T-helper 17 cell (primary cell): Measurements from ENCODE around the gene KRTAP26-1. TPM values are rescaled to one million over a fixed set of nuclear protein-coding genes. Genes with fewer than 3 reads are reported as not detected.

Experiments
- ATAC-seq: fragments of 150-1000 bp; cut with Tn5 transposase; 2 replicates; pipeline ENCODE4 v1.10.0; 2021; ENCODE audit warnings: mild to moderate bottlenecking, moderate library complexity
- DNase-seq, 3 donors: peaks; one replicate each; pipeline versions ENCODE4 v3.0.0 to v3.0.0-alpha.2; 2020 to 2021
- H3K9me3 ChIP-seq: one replicate; pipeline ENCODE4 v1.7.0; 2013; ENCODE audit warnings: low read length, mild to moderate bottlenecking; ENCODE audit not compliant: control insufficient read depth, poor library complexity, severe bottlenecking
- H3K27ac Mint-ChIP-seq: one replicate; pipeline ENCODE4 v1.8.0; 2022; ENCODE audit warnings: mild to moderate bottlenecking, moderate library complexity, mixed read lengths
- H3K27me3 Mint-ChIP-seq: one replicate; pipeline ENCODE4 v1.8.0; 2022; ENCODE audit warnings: mixed read lengths
- H3K36me3 Mint-ChIP-seq: one replicate; pipeline ENCODE4 v1.8.0; 2022; ENCODE audit warnings: low read depth, mixed read lengths
- H3K4me1 Mint-ChIP-seq: one replicate; pipeline ENCODE4 v1.8.0; 2022; ENCODE audit warnings: mild to moderate bottlenecking, mixed read lengths
- H3K4me3 Mint-ChIP-seq: one replicate; pipeline ENCODE4 v1.8.0; 2022; ENCODE audit warnings: mild to moderate bottlenecking, moderate library complexity, mixed read lengths
- total RNA-seq, 4 donors: library from RNA in 2 of 4; stranded (reverse) in 2 of 4; gene quantifications; one replicate each; pipeline ENCODE4 v1.2.3 and lab custom pipeline; 2022 to 2026

Gene KRTAP26-1
- not detected for total RNA-seq
- 0 reads per million in 2 donors for total RNA-seq (lab: John Stamatoyannopoulos, UW)

DNA sequence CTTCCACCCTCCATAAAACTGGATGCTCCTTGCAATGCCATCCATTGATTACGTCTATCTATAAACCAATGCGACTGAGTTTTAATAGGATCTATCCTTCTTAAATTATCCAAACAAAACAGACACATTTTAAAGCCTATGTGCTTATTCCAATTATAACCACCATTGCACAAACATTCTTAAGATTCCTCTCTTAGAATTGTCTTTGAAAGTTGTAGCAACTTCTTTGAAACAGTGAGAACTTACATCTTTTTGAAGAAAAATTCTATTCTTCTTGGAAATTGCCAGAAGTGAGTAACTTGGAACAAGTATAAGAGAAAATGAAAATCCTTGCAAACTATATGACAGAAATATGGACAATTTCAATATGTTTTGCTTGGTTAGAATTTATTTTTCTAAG, at the start of gene KRTAP26-1:
Gene KRTAP26-1, minus strand, starts transcription at position 101 of the 400 bp plus-strand sequence. CDS start 280 bp downstream, outside the sequence.
- DNase-seq (no peak), ATAC-seq (no peak)
- peaks cover 3% of the 10 kb centered on the region for H3K9me3 ChIP-seq
- Mint-ChIP-seq H3K4me3 (no peak within 1 kb of the TSS), H3K4me1 (no peaks in the 10 kb centered on the region), H3K36me3 (no peaks in the 10 kb centered on the region), H3K27me3 (no peaks in the 10 kb centered on the region), H3K27ac (no peak within 1 kb of the TSS)

DNA sequence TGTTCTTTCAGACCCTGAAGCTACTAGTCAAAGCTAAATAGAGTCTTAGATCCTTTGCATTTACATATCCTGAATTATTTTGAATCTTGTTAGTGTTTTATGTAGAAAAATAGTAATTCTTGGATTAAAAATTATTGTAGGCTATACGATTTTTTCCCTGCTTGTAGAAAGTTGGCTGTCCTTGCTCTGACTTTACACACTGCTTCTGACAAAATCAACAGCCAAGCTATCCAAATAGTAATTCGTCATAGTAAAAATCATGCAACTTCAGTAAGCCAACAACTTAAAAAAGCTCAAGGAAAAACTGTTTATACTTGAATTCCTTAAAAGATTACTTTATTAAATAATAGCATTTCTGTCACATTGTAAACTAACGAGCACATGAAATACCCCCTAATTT, 35.8 kb upstream of the KRTAP26-1 start:
- ATAC-seq (no peak), DNase-seq (no peak)
- Mint-ChIP-seq H3K36me3 (no peaks in the 10 kb centered on the region), H3K4me3 (no peak overlapping the region), H3K27me3 (no peaks in the 10 kb centered on the region), H3K4me1 (no peaks in the 10 kb centered on the region), H3K27ac (no peak overlapping the region)
- H3K9me3 ChIP-seq, result no peaks in the 10 kb centered on the region

- Mint-ChIP-seq H3K27me3 (no peaks in the 10 kb centered on the region), H3K36me3 (no peaks in the 10 kb centered on the region), H3K27ac (no peak overlapping the region), H3K4me3 (no peak overlapping the region), H3K4me1 (no peaks in the 10 kb centered on the region)
- no peaks in the 10 kb centered on the region for H3K9me3 ChIP-seq
- DNase-seq, result no peak
- ATAC-seq, result no peak
Observed at GRCh38 chr21:30354308-30355005, 34.3 kb upstream of the KRTAP26-1 start.

GRCh38 chr21:30351534-30351933, 31.4 kb upstream of the KRTAP26-1 start:
- no peaks in the 10 kb centered on the region for H3K4me1 Mint-ChIP-seq
- H3K4me3 Mint-ChIP-seq, result no peak overlapping the region
- H3K27ac Mint-ChIP-seq, result no peak overlapping the region

DNA sequence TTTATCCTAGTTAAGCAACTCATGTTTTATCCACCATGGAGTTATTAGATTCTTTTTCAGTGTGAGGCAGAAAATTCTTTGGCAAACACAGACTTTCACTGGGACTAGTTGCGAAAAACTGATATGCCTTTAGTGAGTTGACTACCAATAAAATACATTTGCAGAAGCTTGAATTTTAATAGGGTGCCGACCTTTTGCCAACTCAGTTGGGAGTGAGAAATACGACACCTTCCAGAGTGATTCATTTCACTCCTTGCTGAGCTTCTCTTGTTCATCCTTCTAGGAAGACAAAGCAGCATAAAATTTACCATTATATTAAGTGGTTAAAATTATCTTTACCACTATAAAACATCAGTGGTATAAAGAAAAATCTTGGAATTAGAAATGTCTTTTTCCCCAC, 29.5 kb upstream of the KRTAP26-1 start:
- H3K27ac Mint-ChIP-seq, result no peak overlapping the region
- ATAC-seq, result no peak

More at GRCh38 chr21:30351534-30351933, 31.4 kb upstream of the KRTAP26-1 start:
- ATAC-seq (no peak), DNase-seq (no peak)
- H3K36me3 Mint-ChIP-seq, result no peaks in the 10 kb centered on the region
- H3K9me3 ChIP-seq, result no peaks in the 10 kb centered on the region
- H3K27me3 Mint-ChIP-seq, result no peaks in the 10 kb centered on the region

DNA sequence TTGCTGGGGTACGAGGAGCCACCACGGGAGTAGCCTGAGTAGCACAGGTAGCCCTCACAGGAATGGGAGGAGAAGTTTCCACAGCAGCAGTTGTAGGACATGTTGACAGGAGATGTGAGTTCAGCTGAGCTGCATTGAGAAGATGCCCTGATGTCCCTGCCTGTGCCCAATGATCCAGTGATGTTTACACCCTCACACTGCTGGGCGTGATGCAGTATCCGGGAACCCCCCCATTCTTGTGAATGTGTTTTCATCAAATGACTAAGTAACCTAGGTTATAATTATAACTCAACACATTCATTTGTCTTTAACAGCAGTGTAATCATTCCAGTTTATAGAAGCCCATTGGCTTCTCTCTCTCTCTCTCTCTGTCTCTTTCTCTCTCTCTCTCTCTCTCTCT, 28.4 kb upstream of the KRTAP26-1 start, which contains the start of gene KRTAP23-1:
Gene KRTAP23-1, minus strand, starts transcription at position 101 of the 400 bp plus-strand sequence. Its CDS starts 0 bp downstream, at position 101.
- Mint-ChIP-seq H3K36me3 (no peaks in the 10 kb centered on the region), H3K4me3 (no peak within 1 kb of the TSS), H3K4me1 (no peaks in the 10 kb centered on the region), H3K27ac (no peak within 1 kb of the TSS), H3K27me3 (peaks cover 13% of the 10 kb centered on the region)
- H3K9me3 ChIP-seq, result no peaks in the 10 kb centered on the region
- DNase-seq (no peak), ATAC-seq (no peak)

More for the DNA sequence above, 29.5 kb upstream of the KRTAP26-1 start:
- H3K36me3 Mint-ChIP-seq, result no peaks in the 10 kb centered on the region
- DNase-seq, result no peak
- H3K9me3 ChIP-seq, result no peaks in the 10 kb centered on the region
- H3K27me3 Mint-ChIP-seq, result peaks cover 4% of the 10 kb centered on the region
- no peak overlapping the region for H3K4me3 Mint-ChIP-seq
- H3K4me1 Mint-ChIP-seq, result no peaks in the 10 kb centered on the region

DNA sequence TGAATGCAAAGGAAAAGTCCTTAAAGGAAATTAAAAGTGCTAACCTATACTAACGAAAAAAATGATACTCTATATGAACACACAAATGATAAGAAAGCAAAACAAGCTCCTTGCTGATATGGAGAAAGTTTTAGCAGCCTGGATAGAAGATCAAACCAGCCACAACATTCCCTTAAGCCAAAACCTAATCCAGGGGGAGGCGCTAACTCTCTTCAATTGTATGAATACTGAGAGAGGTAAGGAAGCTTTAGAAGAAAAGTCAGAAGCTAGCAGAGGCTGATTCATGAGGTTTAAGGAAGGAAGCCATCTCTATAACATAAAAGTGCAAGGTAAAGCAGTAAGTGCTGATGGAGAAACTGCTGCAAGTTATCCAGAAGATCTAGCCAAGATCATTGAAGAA, 24.9 kb upstream of the KRTAP26-1 start:
- peaks cover 17% of the 10 kb centered on the region for H3K27me3 Mint-ChIP-seq
- no peak for ATAC-seq

GRCh38 chr21:30340714-30341573, 20.8 kb upstream of the KRTAP26-1 start:
- no peak overlapping the region for H3K27ac Mint-ChIP-seq
- no peak for ATAC-seq
- no peak for DNase-seq
- no peaks in the 10 kb centered on the region for H3K9me3 ChIP-seq
- H3K27me3 Mint-ChIP-seq, result peaks cover 17% of the 10 kb centered on the region
- no peaks in the 10 kb centered on the region for H3K4me1 Mint-ChIP-seq
- H3K4me3 Mint-ChIP-seq, result no peak overlapping the region
- H3K36me3 Mint-ChIP-seq, result no peaks in the 10 kb centered on the region

More for the DNA sequence above, 24.9 kb upstream of the KRTAP26-1 start:
- DNase-seq, result no peak
- Mint-ChIP-seq H3K36me3 (no peaks in the 10 kb centered on the region), H3K4me1 (no peaks in the 10 kb centered on the region), H3K4me3 (no peak overlapping the region), H3K27ac (no peak overlapping the region)
- H3K9me3 ChIP-seq, result no peaks in the 10 kb centered on the region

DNA sequence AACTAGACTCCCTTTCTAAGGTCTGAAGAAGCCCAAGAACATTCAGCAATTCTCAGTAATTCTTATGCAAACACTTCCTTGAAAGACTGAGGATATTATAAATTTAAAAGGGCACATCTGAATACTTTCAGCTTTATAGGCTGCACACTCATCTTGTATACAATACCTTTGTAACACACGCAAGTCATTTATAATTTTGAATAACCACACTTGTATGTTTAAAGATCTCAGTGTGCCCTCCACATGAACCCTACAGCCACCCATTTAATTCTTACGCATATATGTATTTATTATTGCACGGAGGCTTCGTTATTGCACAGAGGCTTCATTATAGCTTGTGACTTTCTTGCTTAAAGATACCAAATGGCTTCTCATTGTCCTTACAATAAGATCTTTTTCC, 18.6 kb upstream of the KRTAP26-1 start:
- Mint-ChIP-seq H3K36me3 (no peaks in the 10 kb centered on the region), H3K4me3 (no peak overlapping the region), H3K27ac (no peak overlapping the region), H3K4me1 (no peaks in the 10 kb centered on the region), H3K27me3 (peaks cover 5% of the 10 kb centered on the region)
- ATAC-seq, result no peak
- DNase-seq, result no peak
- H3K9me3 ChIP-seq, result no peaks in the 10 kb centered on the region

- no peak for ATAC-seq
- H3K4me1 Mint-ChIP-seq, result no peaks in the 10 kb centered on the region
Observed at GRCh38 chr21:30337772-30338171, 17.7 kb upstream of the KRTAP26-1 start.

GRCh38 chr21:30337276-30337744, 17.2 kb upstream of the KRTAP26-1 start, which contains the start of gene KRTAP27-1:
TSS of gene KRTAP27-1 (minus strand) at chr21:30337694. CDS start at chr21:30337668, 26 bp downstream.
- Mint-ChIP-seq H3K4me1 (no peaks in the 10 kb centered on the region), H3K27me3 (peaks cover 4% of the 10 kb centered on the region), H3K4me3 (no peak within 1 kb of the TSS), H3K36me3 (no peaks in the 10 kb centered on the region), H3K27ac (no peak within 1 kb of the TSS)
- no peak for ATAC-seq
- H3K9me3 ChIP-seq, result no peaks in the 10 kb centered on the region
- no peak for DNase-seq

More at GRCh38 chr21:30337772-30338171, 17.7 kb upstream of the KRTAP26-1 start:
- Mint-ChIP-seq H3K36me3 (no peaks in the 10 kb centered on the region), H3K4me3 (no peak overlapping the region), H3K27me3 (peaks cover 4% of the 10 kb centered on the region), H3K27ac (no peak overlapping the region)
- H3K9me3 ChIP-seq, result no peaks in the 10 kb centered on the region
- no peak for DNase-seq

DNA sequence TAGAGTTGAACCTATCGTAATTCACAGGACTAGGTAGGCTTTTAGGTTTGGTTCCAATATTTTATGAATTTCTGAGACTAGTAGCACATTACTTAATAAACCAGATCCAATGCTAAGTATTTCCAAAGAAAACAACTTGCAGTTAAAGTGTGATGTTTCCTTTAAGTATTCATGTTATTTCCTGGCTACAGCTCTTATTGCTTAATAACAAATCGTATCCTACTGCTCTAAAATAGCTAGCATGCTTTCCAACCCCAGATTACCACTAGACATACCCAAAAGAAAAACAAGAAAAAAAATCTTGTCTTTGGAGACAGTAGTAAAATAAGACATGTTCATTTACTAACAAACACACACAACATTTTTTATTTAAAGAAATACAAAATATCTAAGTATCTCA, 16.5 kb upstream of the KRTAP26-1 start:
- H3K27ac Mint-ChIP-seq, result no peak overlapping the region
- no peak for DNase-seq
- no peaks in the 10 kb centered on the region for H3K27me3 Mint-ChIP-seq
- no peak overlapping the region for H3K4me3 Mint-ChIP-seq
- no peak for ATAC-seq
- H3K9me3 ChIP-seq, result no peaks in the 10 kb centered on the region
- no peaks in the 10 kb centered on the region for H3K4me1 Mint-ChIP-seq
- no peaks in the 10 kb centered on the region for H3K36me3 Mint-ChIP-seq

- Mint-ChIP-seq H3K27ac (no peak overlapping the region), H3K27me3 (no peaks in the 10 kb centered on the region), H3K4me3 (no peak overlapping the region), H3K36me3 (no peaks in the 10 kb centered on the region), H3K4me1 (no peaks in the 10 kb centered on the region)
- no peaks in the 10 kb centered on the region for H3K9me3 ChIP-seq
- ATAC-seq (no peak), DNase-seq (no peak)
Observed at GRCh38 chr21:30333736-30334135, 13.6 kb upstream of the KRTAP26-1 start.
